Measurements from ENCODE around the gene MTTP.

GRCh38 chr4:99661907-99662306 lies 87.3 kb downstream of the MTTP start:
- TF ChIP-seq POLR2AphosphoS5 (IDR thresholded peaks at IDR 0.05) (no peak), POLR2A (IDR thresholded peaks at IDR 0.05) (no peak), CTCF (IDR thresholded peaks at IDR 0.05) (no peak)

Measured in stomach (tissue), 4 donors.